Fibroblast of lung (primary cell): ENCODE data around the gene FRK.

Source experiments
- EZH2 ChIP-seq: IDR thresholded peaks from 2 replicates; pipeline ENCODE4 v1.5.1; 2012; ENCODE audit warnings: low read length, control low read depth, mild to moderate bottlenecking; ENCODE audit errors: missing control alignments
- TF ChIP-seq, protein P1 (sequence below), 2 donors: IDR thresholded peaks in 1 of 2; conservative IDR thresholded peaks in 1 of 2; 1 replicate in 1 of 2; 2 replicates in 1 of 2; pipeline ENCODE4 v1.5.1; 2011 to 2012; ENCODE audit warnings: low read length in 2 of 2, control low read depth in 1 of 2, inconsistent platforms in 1 of 2, low read depth in 1 of 2, mild to moderate bottlenecking in 1 of 2

DNA sequence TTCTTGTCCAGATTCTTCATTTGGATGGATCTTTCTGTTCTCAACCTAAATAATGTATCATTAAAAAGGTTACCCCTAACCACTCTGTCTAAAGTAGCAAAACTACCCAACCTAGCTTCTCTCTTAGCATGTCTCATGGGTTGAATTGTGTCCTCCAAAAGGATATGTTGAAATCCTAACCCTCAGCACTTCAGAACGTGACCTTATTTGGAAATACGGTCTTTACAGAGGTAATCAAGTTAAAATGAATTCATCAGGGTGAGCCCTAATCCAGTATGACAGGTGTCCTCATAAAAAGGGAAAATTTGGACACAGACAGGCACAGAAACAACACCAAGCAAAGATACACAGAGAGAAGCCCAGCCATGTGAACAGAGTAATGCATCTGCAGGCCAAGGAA is 6.1 kb upstream of the FRK start:
- TF ChIP-seq, protein P1, sequence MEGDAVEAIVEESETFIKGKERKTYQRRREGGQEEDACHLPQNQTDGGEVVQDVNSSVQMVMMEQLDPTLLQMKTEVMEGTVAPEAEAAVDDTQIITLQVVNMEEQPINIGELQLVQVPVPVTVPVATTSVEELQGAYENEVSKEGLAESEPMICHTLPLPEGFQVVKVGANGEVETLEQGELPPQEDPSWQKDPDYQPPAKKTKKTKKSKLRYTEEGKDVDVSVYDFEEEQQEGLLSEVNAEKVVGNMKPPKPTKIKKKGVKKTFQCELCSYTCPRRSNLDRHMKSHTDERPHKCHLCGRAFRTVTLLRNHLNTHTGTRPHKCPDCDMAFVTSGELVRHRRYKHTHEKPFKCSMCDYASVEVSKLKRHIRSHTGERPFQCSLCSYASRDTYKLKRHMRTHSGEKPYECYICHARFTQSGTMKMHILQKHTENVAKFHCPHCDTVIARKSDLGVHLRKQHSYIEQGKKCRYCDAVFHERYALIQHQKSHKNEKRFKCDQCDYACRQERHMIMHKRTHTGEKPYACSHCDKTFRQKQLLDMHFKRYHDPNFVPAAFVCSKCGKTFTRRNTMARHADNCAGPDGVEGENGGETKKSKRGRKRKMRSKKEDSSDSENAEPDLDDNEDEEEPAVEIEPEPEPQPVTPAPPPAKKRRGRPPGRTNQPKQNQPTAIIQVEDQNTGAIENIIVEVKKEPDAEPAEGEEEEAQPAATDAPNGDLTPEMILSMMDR (conservative IDR thresholded peaks at IDR 0.05 in 1 of 2, IDR thresholded peaks at IDR 0.05 in 1 of 2; ENCODE audit: low read depth in 1 of 2, low read length in 2 of 2): no peak
- no peak for TF ChIP-seq EZH2
